ES-I3 (cell line): ENCODE data around the gene BPHL.
"Not testable (repeated sequence)": the region's sequence is repeated elsewhere in the genome, so short reads cannot be mapped to it uniquely, and the experiment has no call there.

Experiments
- H3K36me3 ChIP-seq: 2 replicates; pipeline ENCODE4 v1.6.1; 2013; ENCODE audit warnings: mild to moderate bottlenecking, low read length, control low read depth, moderate library complexity; ENCODE audit not compliant: insufficient read depth
- H3K4me1 ChIP-seq: 2 replicates; pipeline ENCODE4 v1.6.1; 2013; ENCODE audit warnings: mild to moderate bottlenecking, control low read depth, low read length; ENCODE audit not compliant: insufficient read depth
- H3K9ac ChIP-seq: 2 replicates; pipeline ENCODE4 v1.6.1; 2013; ENCODE audit warnings: low read depth, mild to moderate bottlenecking, low read length, moderate library complexity
- H3K9me3 ChIP-seq: 2 replicates; pipeline ENCODE4 v1.6.1; 2013; ENCODE audit warnings: mild to moderate bottlenecking, low read length, moderate library complexity; ENCODE audit not compliant: control insufficient read depth, insufficient read depth

BPHL gene

DNA sequence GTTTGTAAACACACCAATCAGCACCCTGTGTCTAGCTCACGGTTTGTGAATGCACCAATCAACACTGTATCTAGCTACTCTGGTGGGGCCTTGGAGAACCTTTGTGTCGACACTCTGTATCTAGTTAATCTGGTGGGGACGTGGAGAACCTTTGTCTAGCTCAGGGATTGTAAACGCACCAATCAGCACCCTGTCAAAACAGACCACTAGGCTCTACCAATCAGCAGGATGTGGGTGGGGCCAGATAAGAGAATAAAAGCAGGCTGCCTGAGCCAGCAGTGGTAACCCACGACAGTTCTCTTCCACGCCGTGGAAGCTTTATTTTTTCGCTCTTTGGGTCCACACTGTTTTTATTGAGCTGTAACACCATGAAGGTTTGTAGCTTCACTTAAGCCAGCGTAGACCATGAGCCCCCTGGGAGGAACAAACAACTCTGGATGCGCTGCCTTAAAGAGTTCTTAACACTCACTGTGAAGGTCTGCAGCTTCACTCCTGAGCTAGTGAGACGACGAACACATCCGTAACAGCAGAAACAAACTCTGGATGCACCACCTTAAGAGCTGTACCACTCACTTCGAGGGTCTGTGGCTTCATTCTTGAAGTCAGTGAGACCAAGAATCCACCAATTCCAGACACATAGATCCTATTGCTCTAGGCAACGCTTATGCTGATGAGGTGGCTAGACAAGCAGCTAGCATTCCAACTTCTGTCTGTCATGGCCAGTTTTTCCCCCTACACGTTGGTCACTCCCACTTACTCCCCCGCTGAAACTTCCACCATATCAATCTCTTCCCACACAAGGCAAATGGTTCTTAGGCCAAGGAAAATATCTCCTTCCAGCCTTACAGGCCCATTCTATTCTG, 53.0 kb downstream of the BPHL start:
- peaks cover 26% of the 10 kb centered on the region for H3K4me1 ChIP-seq
- not testable (repeated sequence) for H3K9me3 ChIP-seq
- peak overlapping the region; percentile 16; the same call in 1 of the 2 replicates for H3K9ac ChIP-seq
- H3K36me3 ChIP-seq = peaks cover 15% of the 10 kb centered on the region

DNA sequence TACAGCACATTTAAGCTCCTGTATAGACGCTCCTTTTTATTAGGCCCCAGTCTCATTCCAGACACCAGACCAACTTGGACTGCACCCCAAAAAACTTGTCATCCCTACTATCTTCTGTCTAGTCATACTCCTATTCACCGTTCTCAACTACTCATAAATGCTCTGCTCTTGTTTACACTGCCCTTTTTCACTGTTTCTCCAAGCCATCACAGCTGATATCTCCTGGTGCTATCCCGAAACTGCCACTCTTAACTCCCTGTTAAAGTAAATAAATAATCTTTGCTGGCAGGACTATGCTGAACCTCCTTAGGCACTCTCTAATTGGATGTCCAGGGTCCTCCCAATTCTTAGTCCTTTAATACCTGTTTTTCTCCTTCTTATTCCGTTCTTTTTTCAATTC, 54.3 kb downstream of the BPHL start:
- not testable (repeated sequence) for H3K9ac ChIP-seq, H3K9me3 ChIP-seq
- Histone ChIP-seq H3K4me1 (peaks cover 28% of the 10 kb centered on the region), H3K36me3 (peaks cover 18% of the 10 kb centered on the region)

DNA sequence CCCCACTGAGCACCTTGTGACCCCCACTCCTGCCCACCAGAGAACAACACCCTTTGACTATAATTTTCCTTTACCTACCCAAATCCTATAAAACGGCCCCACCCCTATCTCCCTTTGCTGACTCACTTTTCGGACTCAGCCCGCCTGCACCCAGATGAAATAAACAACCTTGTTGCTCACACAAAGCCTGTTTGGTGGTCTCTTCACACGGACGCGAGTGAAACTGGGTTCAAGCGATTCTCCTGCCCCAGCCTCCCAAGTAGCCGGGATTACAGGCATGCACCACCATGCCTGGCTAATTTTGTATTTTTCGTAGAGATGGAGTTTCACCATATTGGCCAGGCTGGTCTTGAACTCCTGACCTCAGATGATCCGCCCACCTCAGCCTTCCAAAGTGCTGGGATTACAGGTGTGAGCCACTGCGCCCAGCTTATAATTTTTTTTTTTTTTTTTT, 55.2 kb downstream of the BPHL start:
- H3K9ac ChIP-seq, H3K9me3 ChIP-seq: not testable (repeated sequence)
- Histone ChIP-seq H3K4me1 (peaks cover 28% of the 10 kb centered on the region), H3K36me3 (peaks cover 18% of the 10 kb centered on the region)

DNA sequence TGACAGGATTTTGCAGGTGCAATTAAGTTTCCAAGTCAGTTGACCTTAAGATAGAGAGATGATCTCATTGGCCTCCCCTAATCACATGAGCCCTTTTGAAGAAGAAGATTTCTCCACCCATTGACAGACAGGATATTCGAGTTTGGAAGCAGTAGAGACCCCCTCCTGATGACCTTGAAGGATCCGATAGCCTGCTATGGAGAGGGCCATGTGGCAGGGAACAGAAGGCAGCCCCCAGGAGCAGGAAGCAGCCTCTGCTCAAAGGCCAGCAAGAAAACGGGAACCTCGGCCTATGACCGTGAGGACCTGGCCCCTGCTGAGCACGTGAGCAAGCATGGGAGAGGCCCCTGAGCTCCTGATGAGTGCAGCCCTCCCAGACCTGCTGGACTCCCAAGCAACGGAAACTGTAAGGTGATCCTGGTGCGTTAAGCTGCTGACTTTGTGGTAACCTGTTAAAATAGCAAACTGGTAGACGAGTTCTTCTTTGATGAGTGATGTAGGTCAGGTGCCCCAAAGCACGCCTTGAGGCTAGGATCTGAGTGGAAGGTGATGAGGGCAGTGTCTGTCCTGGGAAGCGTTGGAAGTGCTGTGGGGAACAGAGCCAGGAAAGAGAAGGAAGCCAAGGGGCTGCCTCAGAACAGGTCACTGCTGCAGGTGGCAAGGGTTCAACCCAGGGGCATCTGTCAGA, 57.3 kb downstream of the BPHL start:
- Histone ChIP-seq H3K36me3 (peaks cover 18% of the 10 kb centered on the region), H3K9ac (no peak overlapping the region), H3K9me3 (no peaks in the 10 kb centered on the region), H3K4me1 (peaks cover 28% of the 10 kb centered on the region)

DNA sequence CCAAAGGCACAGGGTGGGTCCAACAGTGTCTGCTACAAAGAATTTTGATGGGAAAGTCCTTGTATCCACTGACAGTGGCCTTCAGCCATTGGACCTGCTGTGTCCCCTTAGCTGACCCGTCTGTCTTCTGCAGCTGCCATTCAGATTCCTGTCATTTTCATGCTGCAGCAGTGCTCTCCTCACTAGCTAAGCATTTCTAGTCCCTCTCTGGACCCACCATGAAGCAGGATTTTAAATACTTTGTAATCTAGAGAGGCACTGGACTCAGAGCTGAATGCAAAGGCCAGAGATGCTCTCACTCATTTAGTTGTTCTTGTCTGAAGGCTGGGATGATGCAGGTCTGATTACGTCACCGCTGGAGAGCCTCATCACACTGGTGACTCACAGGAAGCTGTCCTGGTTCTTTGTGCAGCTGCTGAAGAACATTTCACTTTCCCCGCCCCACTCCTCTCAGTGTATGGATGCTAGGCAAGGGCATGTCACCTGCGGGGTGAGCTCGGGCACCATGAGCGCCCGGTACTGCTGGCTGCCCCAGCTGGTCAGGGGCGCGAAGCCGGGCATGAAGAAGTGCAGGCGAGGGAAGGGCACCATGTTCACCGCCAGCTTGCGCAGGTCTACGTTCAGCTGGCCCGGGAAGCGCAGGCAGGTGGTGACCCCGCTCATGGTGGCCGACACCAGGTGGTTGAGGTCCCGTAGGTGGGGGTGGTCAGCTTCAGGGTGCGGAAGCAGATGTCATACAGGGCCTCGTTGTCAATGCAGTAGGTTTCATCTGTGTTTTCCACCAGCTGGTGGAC, 58.2 kb downstream of the BPHL start:
- Histone ChIP-seq H3K9ac (no peak overlapping the region), H3K36me3 (peaks cover 15% of the 10 kb centered on the region), H3K9me3 (no peaks in the 10 kb centered on the region), H3K4me1 (peaks cover 25% of the 10 kb centered on the region)

DNA sequence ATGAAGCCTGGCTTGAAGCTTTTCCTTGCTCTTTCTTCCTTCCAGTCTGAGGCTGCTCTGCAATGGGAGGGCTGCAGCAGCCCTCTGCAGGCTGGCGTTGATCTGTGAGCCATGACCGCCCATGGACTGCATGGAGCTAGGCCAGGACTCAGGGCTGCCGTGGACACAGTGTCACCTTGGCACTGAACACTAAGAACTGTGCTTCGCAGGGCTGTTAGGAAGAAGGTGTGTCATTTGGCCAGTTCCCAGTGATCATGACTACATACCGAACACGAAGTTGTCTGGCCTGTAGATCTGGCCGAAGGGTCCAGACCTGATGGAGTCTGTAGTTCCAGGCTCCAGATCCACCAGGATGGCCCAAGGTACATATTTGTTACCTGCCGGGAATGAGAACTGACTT, 60.2 kb downstream of the BPHL start:
- H3K9me3 ChIP-seq = not testable (repeated sequence)
- Histone ChIP-seq H3K36me3 (peaks cover 10% of the 10 kb centered on the region), H3K4me1 (peaks cover 30% of the 10 kb centered on the region)

DNA sequence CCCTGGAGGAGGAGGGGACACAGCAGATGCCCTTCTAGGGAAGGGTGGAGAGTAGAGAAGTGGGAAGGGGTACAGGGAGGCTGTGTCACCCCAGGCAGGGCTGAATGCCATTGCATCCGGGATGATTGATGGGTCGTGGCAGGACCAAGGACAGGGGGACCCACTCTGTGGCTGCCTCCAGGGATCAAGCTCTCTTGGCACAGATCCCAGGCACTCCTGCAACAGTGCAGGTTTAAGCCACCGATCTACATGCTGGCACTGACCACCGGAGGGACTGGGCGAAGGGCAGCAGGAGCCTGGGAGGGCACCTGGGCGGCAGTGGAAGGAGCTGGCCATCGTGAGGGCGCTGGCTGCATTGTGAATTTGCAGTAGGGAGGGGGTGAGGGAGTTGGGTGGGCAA, 61.4 kb downstream of the BPHL start:
- peaks cover 25% of the 10 kb centered on the region for H3K4me1 ChIP-seq
- H3K9ac ChIP-seq = peak overlapping the region; percentile 20; the same call in 1 of the 2 replicates
- H3K9me3 ChIP-seq = not testable (repeated sequence)
- peaks cover 10% of the 10 kb centered on the region for H3K36me3 ChIP-seq

More for the DNA sequence above, 60.2 kb downstream of the BPHL start:
- not testable (repeated sequence) for H3K9ac ChIP-seq

DNA sequence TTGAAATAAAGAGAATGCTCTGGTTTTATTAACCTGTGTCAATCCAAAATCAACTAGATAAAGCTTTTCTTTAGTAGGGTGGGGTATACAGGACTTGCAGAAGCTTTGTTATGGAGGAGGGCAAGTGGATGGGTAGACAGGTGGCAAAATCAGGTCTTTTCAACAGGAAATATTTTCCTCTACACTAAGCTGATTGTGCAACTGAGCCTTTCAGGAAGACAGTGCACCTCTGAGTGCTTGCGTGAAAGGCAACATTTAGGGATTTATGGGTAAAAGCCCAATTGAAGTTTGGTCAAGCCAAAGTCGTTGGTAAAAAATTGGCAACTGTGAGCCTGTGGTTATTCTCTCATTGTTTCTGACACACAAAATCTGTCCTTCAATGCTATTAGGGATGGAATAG, 62.6 kb downstream of the BPHL start:
- peaks cover 14% of the 10 kb centered on the region; the same call in 1 of the 2 replicates for H3K4me1 ChIP-seq
- no peaks in the 10 kb centered on the region for H3K9me3 ChIP-seq
- no peak overlapping the region for H3K9ac ChIP-seq
- H3K36me3 ChIP-seq = peaks cover 7% of the 10 kb centered on the region

DNA sequence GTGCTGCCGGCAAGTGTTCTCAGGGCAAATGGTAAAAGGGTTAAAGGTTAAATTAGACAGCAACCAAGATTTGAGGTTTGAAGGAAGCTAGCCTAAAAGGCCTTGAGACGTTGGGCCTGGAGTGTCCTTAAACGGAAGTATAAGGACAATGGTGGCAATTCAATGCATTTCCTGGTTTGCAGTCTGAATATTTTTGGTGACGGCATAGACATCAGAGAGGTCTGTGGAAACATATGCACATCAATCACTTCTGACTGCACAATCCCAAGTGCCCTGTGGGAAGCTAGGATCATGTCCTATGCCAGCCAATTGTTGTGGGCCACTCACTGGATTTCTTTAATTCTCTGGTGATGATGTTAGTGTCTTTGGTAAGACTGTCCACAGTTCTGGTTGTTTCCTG, 64.6 kb downstream of the BPHL start:
- Histone ChIP-seq H3K4me1 (peaks cover 9% of the 10 kb centered on the region; the same call in 1 of the 2 replicates), H3K36me3 (0 out of 2 replicates have a peak, but pooled peaks cover 3% of the 10 kb centered on the region)

DNA sequence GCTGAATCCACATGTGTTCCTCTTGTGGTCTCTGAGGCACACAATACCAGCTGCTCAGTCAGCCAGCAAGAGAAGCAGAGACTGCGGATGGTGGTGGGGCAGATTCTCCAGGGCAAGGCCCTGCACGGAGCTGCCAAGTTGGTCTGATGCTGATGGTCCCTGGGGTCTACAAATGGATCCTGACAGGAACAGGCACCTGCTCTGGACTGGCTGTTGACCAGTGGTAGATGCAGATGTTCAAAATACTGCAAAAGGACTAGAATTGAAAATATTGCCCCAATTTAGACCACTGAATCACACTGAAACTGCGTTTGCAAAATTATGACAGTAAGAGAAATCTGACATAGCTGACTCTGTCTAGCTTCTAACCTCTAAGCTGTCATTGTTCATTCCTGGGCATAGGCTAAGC, 68.5 kb downstream of the BPHL start:
- Histone ChIP-seq H3K4me1 (peaks cover 9% of the 10 kb centered on the region; the same call in 1 of the 2 replicates), H3K9ac (no peak overlapping the region), H3K36me3 (0 out of 2 replicates have a peak, but pooled peaks cover 3% of the 10 kb centered on the region), H3K9me3 (0 out of 2 replicates have a peak, but pooled peaks cover 3% of the 10 kb centered on the region)

More for the DNA sequence above, 64.6 kb downstream of the BPHL start:
- 0 out of 2 replicates have a peak, but pooled peaks cover 3% of the 10 kb centered on the region for H3K9me3 ChIP-seq
- no peak overlapping the region for H3K9ac ChIP-seq

DNA sequence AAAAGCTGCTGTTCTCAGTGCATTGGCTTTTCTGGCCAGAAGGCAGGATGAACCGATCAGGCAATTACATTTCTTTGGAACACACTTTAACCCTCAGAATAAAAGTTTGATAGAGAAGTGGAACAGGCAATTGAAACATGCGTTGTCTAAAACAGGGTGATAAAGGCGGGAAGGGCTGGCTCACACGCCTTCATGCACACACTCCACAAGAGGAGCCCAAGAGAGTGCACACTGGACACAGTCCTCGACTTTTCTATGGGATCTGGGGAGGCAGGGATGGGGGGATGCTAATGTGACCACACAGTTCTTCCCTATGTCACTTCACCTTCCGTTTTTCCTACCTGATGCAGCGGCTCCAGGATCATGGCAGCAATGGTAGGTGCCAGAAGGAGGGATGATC, 69.8 kb downstream of the BPHL start:
- Histone ChIP-seq H3K9ac (no peak overlapping the region), H3K36me3 (0 out of 2 replicates have a peak, but pooled peaks cover 3% of the 10 kb centered on the region), H3K4me1 (peaks cover 10% of the 10 kb centered on the region), H3K9me3 (0 out of 2 replicates have a peak, but pooled peaks cover 3% of the 10 kb centered on the region)

DNA sequence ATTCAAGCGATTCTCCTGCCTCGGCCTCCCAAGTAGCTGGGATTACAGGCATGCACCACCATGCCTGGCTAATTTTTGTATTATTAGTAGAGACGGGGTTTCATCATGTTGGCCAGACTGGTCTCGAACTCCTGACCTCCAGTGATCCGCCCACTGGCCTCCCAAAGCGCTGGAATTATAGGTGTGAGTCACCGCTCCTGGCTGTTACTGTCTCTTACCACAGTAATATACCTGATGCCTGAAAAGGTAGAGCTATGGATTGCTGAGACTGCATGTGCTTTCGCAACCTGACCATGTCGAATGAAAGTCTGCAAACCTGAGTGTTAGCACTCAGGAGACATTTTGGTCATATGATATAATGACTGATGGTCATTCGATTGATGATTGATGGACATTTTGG, 70.7 kb downstream of the BPHL start:
- not testable (repeated sequence) for H3K36me3 ChIP-seq, H3K9me3 ChIP-seq

DNA sequence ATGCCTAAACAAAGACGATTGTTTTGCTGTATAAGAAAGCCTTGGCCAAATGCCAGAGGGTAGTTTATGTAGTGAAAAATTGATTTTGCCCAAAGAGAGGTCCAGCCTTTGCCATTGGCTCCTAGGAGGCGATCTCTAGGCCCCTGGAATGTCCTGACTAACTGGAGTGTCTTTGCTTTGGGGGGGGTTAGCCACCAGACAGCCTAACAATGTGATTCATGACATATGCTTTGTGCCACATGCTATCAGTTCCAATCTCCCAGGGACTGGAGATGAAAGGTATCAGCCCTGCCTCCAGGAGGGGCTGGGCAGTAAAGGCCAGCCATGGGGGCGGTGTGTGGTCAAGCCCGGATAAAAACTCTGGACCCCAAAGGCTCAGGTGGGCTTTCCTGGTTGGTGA, 71.5 kb downstream of the BPHL start:
- H3K4me1 ChIP-seq = peaks cover 23% of the 10 kb centered on the region
- no peak overlapping the region for H3K9ac ChIP-seq

More for the DNA sequence above, 70.7 kb downstream of the BPHL start:
- peaks cover 15% of the 10 kb centered on the region for H3K4me1 ChIP-seq
- not testable (repeated sequence) for H3K9ac ChIP-seq

DNA sequence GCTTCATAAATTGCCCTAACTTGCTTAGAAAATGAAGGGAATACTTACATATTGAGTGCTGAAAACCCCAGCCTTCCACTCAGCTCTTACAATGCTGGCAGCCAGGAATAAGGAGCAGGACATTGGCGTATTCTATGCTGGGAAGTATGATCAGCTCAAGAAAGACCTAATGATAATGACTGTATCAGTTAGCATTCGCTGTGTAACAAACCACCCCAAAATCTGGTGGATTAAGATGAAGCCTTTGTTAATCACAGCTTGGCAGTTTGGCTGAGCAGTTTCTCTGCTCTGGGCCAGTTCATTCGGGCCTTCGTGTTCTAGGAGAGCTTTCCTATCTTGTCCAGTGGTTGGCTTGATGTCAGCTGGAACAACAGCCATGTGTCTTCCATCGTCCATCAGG, 72.3 kb downstream of the BPHL start:
- H3K4me1 ChIP-seq = peaks cover 30% of the 10 kb centered on the region
- 0 out of 2 replicates have a peak, but pooled peaks cover 3% of the 10 kb centered on the region for H3K36me3 ChIP-seq
- 0 out of 2 replicates have a peak, but pooled peaks cover 3% of the 10 kb centered on the region for H3K9me3 ChIP-seq
- no peak overlapping the region for H3K9ac ChIP-seq

More for the DNA sequence above, 71.5 kb downstream of the BPHL start:
- H3K9me3 ChIP-seq = 0 out of 2 replicates have a peak, but pooled peaks cover 3% of the 10 kb centered on the region
- 0 out of 2 replicates have a peak, but pooled peaks cover 3% of the 10 kb centered on the region for H3K36me3 ChIP-seq
